ENCODE measurements around the gene SCARB1.

GRCh38 chr12:124837958-124838803, 25.5 kb downstream of the SCARB1 start:
- TF ChIP-seq EHMT2 (IDR thresholded peaks at IDR 0.05; ENCODE audit: borderline replicate concordance, low read depth, low read length), result no peak; the same call in 1 of the 2 replicates
- TF ChIP-seq CHD2 (IDR thresholded peaks at IDR 0.05; ENCODE audit: low read depth, low read length), result no peak
- TF ChIP-seq, protein P1, sequence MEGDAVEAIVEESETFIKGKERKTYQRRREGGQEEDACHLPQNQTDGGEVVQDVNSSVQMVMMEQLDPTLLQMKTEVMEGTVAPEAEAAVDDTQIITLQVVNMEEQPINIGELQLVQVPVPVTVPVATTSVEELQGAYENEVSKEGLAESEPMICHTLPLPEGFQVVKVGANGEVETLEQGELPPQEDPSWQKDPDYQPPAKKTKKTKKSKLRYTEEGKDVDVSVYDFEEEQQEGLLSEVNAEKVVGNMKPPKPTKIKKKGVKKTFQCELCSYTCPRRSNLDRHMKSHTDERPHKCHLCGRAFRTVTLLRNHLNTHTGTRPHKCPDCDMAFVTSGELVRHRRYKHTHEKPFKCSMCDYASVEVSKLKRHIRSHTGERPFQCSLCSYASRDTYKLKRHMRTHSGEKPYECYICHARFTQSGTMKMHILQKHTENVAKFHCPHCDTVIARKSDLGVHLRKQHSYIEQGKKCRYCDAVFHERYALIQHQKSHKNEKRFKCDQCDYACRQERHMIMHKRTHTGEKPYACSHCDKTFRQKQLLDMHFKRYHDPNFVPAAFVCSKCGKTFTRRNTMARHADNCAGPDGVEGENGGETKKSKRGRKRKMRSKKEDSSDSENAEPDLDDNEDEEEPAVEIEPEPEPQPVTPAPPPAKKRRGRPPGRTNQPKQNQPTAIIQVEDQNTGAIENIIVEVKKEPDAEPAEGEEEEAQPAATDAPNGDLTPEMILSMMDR (CRISPR knock-in tag; IDR thresholded peaks at IDR 0.05), result no peak; the same call in 1 of the 2 replicates
- TF ChIP-seq CAMTA2 (CRISPR knock-in tag; IDR thresholded peaks at IDR 0.05; ENCODE audit: borderline replicate concordance), result no peak
- TF ChIP-seq BHLHE40 (IDR thresholded peaks at IDR 0.05; ENCODE audit: low read length), result no peak
